HK-2 (cell line): ENCODE measurements around the gene PDZD2.
"Not testable (repeated sequence)": the region's sequence is repeated elsewhere in the genome, so short reads cannot be mapped to it uniquely, and the experiment has no call there.

Experiments used
- DNase-seq: peaks from one replicate; pipeline ENCODE4 v3.0.0-alpha.2; 2018; ENCODE audit not compliant: unreplicated experiment

The PDZD2 gene

GRCh38 chr5:31769530-31769929 is 130.6 kb downstream of the PDZD2 start:
- DNase-seq: no peak

- DNase-seq: no peak
Observed at GRCh38 chr5:31770132-31770720, 131.3 kb downstream of the PDZD2 start.

- DNase-seq: no peak
Observed at GRCh38 chr5:31770998-31771397, 132.1 kb downstream of the PDZD2 start.

- DNase-seq: no peak
Observed at GRCh38 chr5:31771500-31771899, 132.6 kb downstream of the PDZD2 start.

GRCh38 chr5:31776294-31776693 is 137.4 kb downstream of the PDZD2 start:
- DNase-seq: not testable (repeated sequence)

- no peak for DNase-seq
Observed at GRCh38 chr5:31776976-31777651, 138.2 kb downstream of the PDZD2 start.

- DNase-seq: peak; percentile 2
Observed at GRCh38 chr5:31781772-31782171, 142.8 kb downstream of the PDZD2 start.

GRCh38 chr5:31783086-31783645 is 144.2 kb downstream of the PDZD2 start:
- DNase-seq: no peak

GRCh38 chr5:31783731-31784130 is 144.8 kb downstream of the PDZD2 start:
- DNase-seq: no peak

GRCh38 chr5:31786090-31786631 is 147.2 kb downstream of the PDZD2 start:
- DNase-seq: no peak

- no peak for DNase-seq
Observed at GRCh38 chr5:31794009-31794408, 155.1 kb downstream of the PDZD2 start.

GRCh38 chr5:31798168-31798567 is 159.2 kb downstream of the PDZD2 start:
- no peak for DNase-seq

- no peak for DNase-seq
Observed at GRCh38 chr5:31800351-31800750, 161.4 kb downstream of the PDZD2 start.

GRCh38 chr5:31805785-31806400 is 167.0 kb downstream of the PDZD2 start:
- no peak for DNase-seq

- no peak for DNase-seq
Observed at GRCh38 chr5:31806561-31806960, 167.6 kb downstream of the PDZD2 start.

GRCh38 chr5:31807789-31808540 is 169.0 kb downstream of the PDZD2 start:
- DNase-seq: no peak

- peak; percentile 64 for DNase-seq
Observed at GRCh38 chr5:31809050-31809870, 170.3 kb downstream of the PDZD2 start.

- DNase-seq: peak; percentile 0
Observed at GRCh38 chr5:31811210-31811609, 172.3 kb downstream of the PDZD2 start.

- DNase-seq: no peak
Observed at GRCh38 chr5:31815376-31815775, 176.4 kb downstream of the PDZD2 start.

GRCh38 chr5:31819926-31820516 is 181.1 kb downstream of the PDZD2 start:
- no peak for DNase-seq

GRCh38 chr5:31823472-31823871 is 184.5 kb downstream of the PDZD2 start:
- DNase-seq: no peak
